ENCODE data around the gene CLEC3B.

The CLEC3B gene

GRCh38 chr3:45042162-45042561 lies 16.1 kb downstream of the CLEC3B start (continued):
- TF ChIP-seq ZBTB10 (tag by site-specific recombination; IDR thresholded peaks at IDR 0.05): no peak

GRCh38 chr3:45043728-45044299 lies 17.7 kb downstream of the CLEC3B start:
- ChIA-PET POLR2A (no interaction called here), CTCF (interaction anchor here (0.6 to 7.8 kb wide), 5 partner anchors 12 to 616 kb away, joined by 3 to 128 read pairs (median 8); no protein-coding TSS in a partner anchor)
- Histone ChIP-seq H3K4me1 (ENCODE audit: control insufficient read depth, insufficient read depth, low read length) (no peaks in the 10 kb centered on the region), H3K36me3 (ENCODE audit: control insufficient read depth in 2 of 2, insufficient read depth in 1 of 2, low read length in 2 of 2) (no peaks in the 10 kb centered on the region), H3K27ac (ENCODE audit: extremely low read depth, low read depth, low read length) (no peak overlapping the region), H3K4me3 (ENCODE audit: low read depth, low read length) (no peak overlapping the region), H3K9me3 (ENCODE audit: control insufficient read depth, insufficient read depth, low read depth, low read length) (no peaks in the 10 kb centered on the region)
- no peak for TF ChIP-seq ZBTB49 (tag by site-specific recombination; IDR thresholded peaks at IDR 0.05; ENCODE audit: low read depth)
- TF ChIP-seq ZFP3 (tag by site-specific recombination; IDR thresholded peaks at IDR 0.05; ENCODE audit: low read depth): no peak
- no peak for TF ChIP-seq ZNF174 (tag by site-specific recombination; IDR thresholded peaks at IDR 0.05)
- TF ChIP-seq ZNF48 (tag by site-specific recombination; IDR thresholded peaks at IDR 0.05): no peak
- no peak for TF ChIP-seq KLF16 (tag by site-specific recombination; IDR thresholded peaks at IDR 0.05)
- TF ChIP-seq PRDM10 (tag by site-specific recombination; IDR thresholded peaks at IDR 0.05): no peak
- no peak for TF ChIP-seq ZNF292 (tag by site-specific recombination; IDR thresholded peaks at IDR 0.05; ENCODE audit: borderline replicate concordance, low read depth)
- TF ChIP-seq ZNF510 (tag by site-specific recombination; IDR thresholded peaks at IDR 0.05; ENCODE audit: insufficient replicate concordance): no peak
- TF ChIP-seq ZNF561 (tag by site-specific recombination; IDR thresholded peaks at IDR 0.05; ENCODE audit: borderline replicate concordance): no peak
- no peak for TF ChIP-seq SALL2 (tag by site-specific recombination; IDR thresholded peaks at IDR 0.05; ENCODE audit: borderline replicate concordance)
- no peak for TF ChIP-seq ZEB2 (tag by site-specific recombination; IDR thresholded peaks at IDR 0.05)
- TF ChIP-seq ZNF157 (tag by site-specific recombination; IDR thresholded peaks at IDR 0.05): no peak
- no peak for TF ChIP-seq MZF1 (tag by site-specific recombination; IDR thresholded peaks at IDR 0.05; ENCODE audit: borderline replicate concordance)
- no peak for TF ChIP-seq HOXC10 (CRISPR knock-in tag; IDR thresholded peaks at IDR 0.05)
- TF ChIP-seq EGR2 (tag by site-specific recombination; IDR thresholded peaks at IDR 0.05; ENCODE audit: low read depth): no peak
- no peak for TF ChIP-seq ZSCAN23 (tag by site-specific recombination; IDR thresholded peaks at IDR 0.05)
- no peak for TF ChIP-seq ZNF639 (tag by site-specific recombination; IDR thresholded peaks at IDR 0.05)
- no peak for TF ChIP-seq ZNF311 (tag by site-specific recombination; IDR thresholded peaks at IDR 0.05; ENCODE audit: borderline replicate concordance)
